HEK293 (cell line): ENCODE data around the gene BCAT1.

Experiments
- CTCF ChIA-PET: fragments of 350-600 bp; formaldehyde crosslinking; extraction: SDS; loops from one replicate; lab custom pipeline; 2021; ENCODE audit warnings: antibody characterized with exemption; lab: Yijun Ruan, JAX
- POLR2A ChIA-PET: fragments of 300-600 bp; formaldehyde crosslinking; extraction: SDS; loops from one replicate; lab custom pipeline; 2020; ENCODE audit warnings: antibody characterized with exemption, inconsistent platforms; lab: Yijun Ruan, JAX
- H3K27ac ChIP-seq: fragments of 200-500 bp; sonication (Bioruptor generic); 2 replicates; pipeline ENCODE4 v1.5.1; 2014; ENCODE audit warnings: low read depth, low read length, control low read depth, inconsistent platforms; ENCODE audit errors: extremely low read depth
- H3K36me3 ChIP-seq, 2 experiments: fragments of 200-500 bp in 1 of 2; sonication (Bioruptor generic) in 1 of 2; 1 replicate in 1 of 2; 2 replicates in 1 of 2; pipeline ENCODE4 v1.5.1; 2014 to 2017; ENCODE audit warnings: inconsistent platforms in 2 of 2, low read length in 2 of 2; ENCODE audit not compliant: control insufficient read depth in 2 of 2, insufficient read depth in 1 of 2
- H3K4me1 ChIP-seq: fragments of 200-500 bp; sonication (Bioruptor generic); 2 replicates; pipeline ENCODE4 v1.5.1; 2014; ENCODE audit warnings: mild to moderate bottlenecking, low read length, inconsistent platforms; ENCODE audit not compliant: control insufficient read depth, insufficient read depth
- H3K4me3 ChIP-seq: 2 replicates; pipeline ENCODE4 v1.5.1; 2011; ENCODE audit warnings: low read depth, mild to moderate bottlenecking, control low read depth, low read length, moderate library complexity
- H3K9me3 ChIP-seq: fragments of 200-500 bp; sonication (Bioruptor generic); 2 replicates; pipeline ENCODE4 v1.5.1; 2014; ENCODE audit warnings: low read depth, low read length, inconsistent platforms; ENCODE audit not compliant: control insufficient read depth, insufficient read depth
- EGR2 ChIP-seq: fragments of 450-650 bp; formaldehyde crosslinking; IDR thresholded peaks from 2 replicates; pipeline ENCODE4 v1.5.1; 2016; ENCODE audit warnings: low read depth, missing biosample characterization, missing genetic modification characterization
- FEZF1 ChIP-seq: fragments of 450-650 bp; formaldehyde crosslinking; IDR thresholded peaks from 2 replicates; pipeline ENCODE4 v1.5.1; 2016; ENCODE audit warnings: missing biosample characterization, missing genetic modification characterization
- GFI1B ChIP-seq: fragments of 450-650 bp; formaldehyde crosslinking; IDR thresholded peaks from 2 replicates; pipeline ENCODE4 v1.5.1; 2016; ENCODE audit warnings: missing biosample characterization, missing genetic modification characterization
- MEIS1 ChIP-seq: sonication (generic); formaldehyde crosslinking; IDR thresholded peaks from 2 replicates; pipeline ENCODE4 v1.8.1; 2022; ENCODE audit warnings: missing genetic modification reagents, mild to moderate bottlenecking, borderline replicate concordance
- RBAK ChIP-seq: fragments of 450-650 bp; formaldehyde crosslinking; IDR thresholded peaks from 2 replicates; pipeline ENCODE4 v1.5.1; 2016; ENCODE audit warnings: missing biosample characterization, missing genetic modification characterization
- SALL2 ChIP-seq: fragments of 450-650 bp; formaldehyde crosslinking; IDR thresholded peaks from 2 replicates; pipeline ENCODE4 v1.5.0; 2017; ENCODE audit warnings: missing biosample characterization, mild to moderate bottlenecking, missing genetic modification characterization, borderline replicate concordance
- SCRT2 ChIP-seq: fragments of 450-650 bp; formaldehyde crosslinking; IDR thresholded peaks from 2 replicates; pipeline ENCODE4 v1.5.1; 2016; ENCODE audit warnings: missing biosample characterization, missing genetic modification characterization
- WT1 ChIP-seq: fragments of 450-650 bp; formaldehyde crosslinking; IDR thresholded peaks from 2 replicates; pipeline ENCODE4 v1.5.1; 2016; ENCODE audit warnings: missing biosample characterization, missing genetic modification characterization
- ZNF138 ChIP-seq: fragments of 450-650 bp; formaldehyde crosslinking; IDR thresholded peaks from 2 replicates; pipeline ENCODE4 v1.5.1; 2016; ENCODE audit warnings: missing biosample characterization, missing genetic modification characterization, borderline replicate concordance
- ZNF19 ChIP-seq: fragments of 450-650 bp; formaldehyde crosslinking; IDR thresholded peaks from 2 replicates; pipeline ENCODE4; 2016; ENCODE audit warnings: missing biosample characterization, missing genetic modification characterization, low read depth
- ZNF391 ChIP-seq: fragments of 450-650 bp; formaldehyde crosslinking; IDR thresholded peaks from 2 replicates; pipeline ENCODE4 v1.5.1; 2016; ENCODE audit warnings: low read depth, missing biosample characterization, missing genetic modification characterization, borderline replicate concordance
- ZNF404 ChIP-seq: fragments of 450-650 bp; formaldehyde crosslinking; IDR thresholded peaks from 2 replicates; pipeline ENCODE4 v1.5.1; 2017; ENCODE audit warnings: missing biosample characterization, missing genetic modification characterization
- ZNF48 ChIP-seq: fragments of 450-650 bp; formaldehyde crosslinking; IDR thresholded peaks from 2 replicates; pipeline ENCODE4 v1.5.1; 2016; ENCODE audit warnings: missing biosample characterization, missing genetic modification characterization
- ZNF501 ChIP-seq: fragments of 450-650 bp; formaldehyde crosslinking; IDR thresholded peaks from 2 replicates; pipeline ENCODE4 v1.5.1; 2016; ENCODE audit warnings: missing biosample characterization, missing genetic modification characterization
- ZNF626 ChIP-seq: fragments of 450-650 bp; sonication (Bioruptor Pico); formaldehyde crosslinking; IDR thresholded peaks from 2 replicates; pipeline ENCODE4 v1.5.1; 2018; ENCODE audit warnings: missing biosample characterization, missing genetic modification characterization, inconsistent platforms
- ZNF707 ChIP-seq: fragments of 450-650 bp; formaldehyde crosslinking; IDR thresholded peaks from 2 replicates; pipeline ENCODE4 v1.5.1; 2016; ENCODE audit warnings: missing biosample characterization, missing genetic modification characterization
- ZNF768 ChIP-seq: fragments of 450-650 bp; formaldehyde crosslinking; IDR thresholded peaks from 2 replicates; pipeline ENCODE4 v1.5.1; 2018; ENCODE audit warnings: missing biosample characterization, mild to moderate bottlenecking, missing genetic modification characterization
- ZNF791 ChIP-seq: fragments of 450-650 bp; formaldehyde crosslinking; IDR thresholded peaks from 2 replicates; pipeline ENCODE4 v1.5.1; 2016; ENCODE audit warnings: missing biosample characterization, missing genetic modification characterization
- ZNF792 ChIP-seq: fragments of 450-650 bp; formaldehyde crosslinking; IDR thresholded peaks from 2 replicates; pipeline ENCODE4 v1.5.1; 2016; ENCODE audit warnings: missing biosample characterization, missing genetic modification characterization
- ZNF837 ChIP-seq: fragments of 450-650 bp; formaldehyde crosslinking; IDR thresholded peaks from 2 replicates; pipeline ENCODE4 v1.5.1; 2016; ENCODE audit warnings: missing biosample characterization, missing genetic modification characterization
- ZXDB ChIP-seq: fragments of 450-650 bp; formaldehyde crosslinking; IDR thresholded peaks from 2 replicates; pipeline ENCODE4 v1.5.1; 2016; ENCODE audit warnings: missing biosample characterization, missing genetic modification characterization
- TF ChIP-seq, protein P1 (sequence below): fragments of 450-650 bp; formaldehyde crosslinking; IDR thresholded peaks from 2 replicates; pipeline ENCODE4 v1.5.1; 2016; ENCODE audit warnings: missing biosample characterization, missing genetic modification characterization
- TF ChIP-seq, protein P2 (sequence below): fragments of 450-650 bp; formaldehyde crosslinking; IDR thresholded peaks from 2 replicates; pipeline ENCODE4 v1.5.1; 2017; ENCODE audit warnings: missing biosample characterization, missing genetic modification characterization
- TF ChIP-seq, protein P3 (sequence below): fragments of 450-650 bp; formaldehyde crosslinking; IDR thresholded peaks from 2 replicates; pipeline ENCODE4 v1.5.1; 2016; ENCODE audit warnings: missing biosample characterization, missing genetic modification characterization, low read depth
- TF ChIP-seq, protein P4 (sequence below): fragments of 450-650 bp; formaldehyde crosslinking; IDR thresholded peaks from 2 replicates; pipeline ENCODE4 v1.5.1; 2016; ENCODE audit warnings: missing biosample characterization, missing genetic modification characterization
- TF ChIP-seq, protein P5 (sequence below): fragments of 450-650 bp; formaldehyde crosslinking; IDR thresholded peaks from 2 replicates; pipeline ENCODE4 v1.5.1; 2016; ENCODE audit warnings: missing biosample characterization, missing genetic modification characterization
- TF ChIP-seq, protein P6 (sequence below): sonication (generic); formaldehyde crosslinking; IDR thresholded peaks from 2 replicates; pipeline ENCODE4 v1.8.1; 2022; ENCODE audit warnings: mild to moderate bottlenecking, moderate library complexity, missing genetic modification reagents

BCAT1 gene

DNA sequence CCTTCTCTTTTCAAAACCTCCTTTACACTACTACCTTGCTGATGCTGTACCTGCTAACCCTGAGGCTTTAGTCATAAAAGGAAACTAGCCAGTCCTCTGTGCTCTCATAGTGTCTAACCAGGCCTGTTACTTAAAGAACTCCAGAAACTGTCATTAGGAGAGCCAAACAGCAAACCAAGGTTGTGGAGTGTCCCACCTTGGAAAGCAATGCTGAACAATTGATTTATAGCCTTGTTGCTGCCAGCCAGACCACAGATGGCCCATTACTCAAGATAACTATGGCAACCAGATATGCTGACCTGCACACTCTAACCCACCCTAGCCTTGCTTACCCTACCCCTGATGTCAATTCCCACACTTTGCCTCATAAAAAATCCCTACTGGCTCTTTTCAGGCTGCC, 26.5 kb upstream of the BCAT1 start:
- no peak for TF ChIP-seq RBAK (tag by site-specific recombination)
- no peak for TF ChIP-seq ZNF138
- TF ChIP-seq GFI1B (tag by site-specific recombination) = no peak
- TF ChIP-seq, protein P1, sequence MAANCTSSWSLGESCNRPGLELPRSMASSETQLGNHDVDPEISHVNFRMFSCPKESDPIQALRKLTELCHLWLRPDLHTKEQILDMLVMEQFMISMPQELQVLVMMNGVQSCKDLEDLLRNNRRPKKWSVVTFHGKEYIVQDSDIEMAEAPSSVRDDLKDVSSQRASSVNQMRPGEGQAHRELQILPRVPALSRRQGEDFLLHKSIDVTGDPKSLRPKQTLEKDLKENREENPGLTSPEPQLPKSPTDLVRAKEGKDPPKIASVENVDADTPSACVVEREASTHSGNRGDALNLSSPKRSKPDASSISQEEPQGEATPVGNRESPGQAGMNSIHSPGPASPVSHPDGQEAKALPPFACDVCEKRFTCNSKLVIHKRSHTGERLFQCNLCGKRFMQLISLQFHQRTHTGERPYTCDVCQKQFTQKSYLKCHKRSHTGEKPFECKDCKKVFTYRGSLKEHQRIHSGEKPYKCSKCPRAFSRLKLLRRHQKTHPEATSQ (tag by site-specific recombination) = no peak
- no peak for TF ChIP-seq ZNF19 (tag by site-specific recombination)
- TF ChIP-seq EGR2 (tag by site-specific recombination) = no peak
- no peak for TF ChIP-seq ZNF707 (tag by site-specific recombination)
- TF ChIP-seq, protein P2, sequence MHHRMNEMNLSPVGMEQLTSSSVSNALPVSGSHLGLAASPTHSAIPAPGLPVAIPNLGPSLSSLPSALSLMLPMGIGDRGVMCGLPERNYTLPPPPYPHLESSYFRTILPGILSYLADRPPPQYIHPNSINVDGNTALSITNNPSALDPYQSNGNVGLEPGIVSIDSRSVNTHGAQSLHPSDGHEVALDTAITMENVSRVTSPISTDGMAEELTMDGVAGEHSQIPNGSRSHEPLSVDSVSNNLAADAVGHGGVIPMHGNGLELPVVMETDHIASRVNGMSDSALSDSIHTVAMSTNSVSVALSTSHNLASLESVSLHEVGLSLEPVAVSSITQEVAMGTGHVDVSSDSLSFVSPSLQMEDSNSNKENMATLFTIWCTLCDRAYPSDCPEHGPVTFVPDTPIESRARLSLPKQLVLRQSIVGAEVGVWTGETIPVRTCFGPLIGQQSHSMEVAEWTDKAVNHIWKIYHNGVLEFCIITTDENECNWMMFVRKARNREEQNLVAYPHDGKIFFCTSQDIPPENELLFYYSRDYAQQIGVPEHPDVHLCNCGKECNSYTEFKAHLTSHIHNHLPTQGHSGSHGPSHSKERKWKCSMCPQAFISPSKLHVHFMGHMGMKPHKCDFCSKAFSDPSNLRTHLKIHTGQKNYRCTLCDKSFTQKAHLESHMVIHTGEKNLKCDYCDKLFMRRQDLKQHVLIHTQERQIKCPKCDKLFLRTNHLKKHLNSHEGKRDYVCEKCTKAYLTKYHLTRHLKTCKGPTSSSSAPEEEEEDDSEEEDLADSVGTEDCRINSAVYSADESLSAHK (tag by site-specific recombination) = peak; percentile 56
- TF ChIP-seq, protein P3, sequence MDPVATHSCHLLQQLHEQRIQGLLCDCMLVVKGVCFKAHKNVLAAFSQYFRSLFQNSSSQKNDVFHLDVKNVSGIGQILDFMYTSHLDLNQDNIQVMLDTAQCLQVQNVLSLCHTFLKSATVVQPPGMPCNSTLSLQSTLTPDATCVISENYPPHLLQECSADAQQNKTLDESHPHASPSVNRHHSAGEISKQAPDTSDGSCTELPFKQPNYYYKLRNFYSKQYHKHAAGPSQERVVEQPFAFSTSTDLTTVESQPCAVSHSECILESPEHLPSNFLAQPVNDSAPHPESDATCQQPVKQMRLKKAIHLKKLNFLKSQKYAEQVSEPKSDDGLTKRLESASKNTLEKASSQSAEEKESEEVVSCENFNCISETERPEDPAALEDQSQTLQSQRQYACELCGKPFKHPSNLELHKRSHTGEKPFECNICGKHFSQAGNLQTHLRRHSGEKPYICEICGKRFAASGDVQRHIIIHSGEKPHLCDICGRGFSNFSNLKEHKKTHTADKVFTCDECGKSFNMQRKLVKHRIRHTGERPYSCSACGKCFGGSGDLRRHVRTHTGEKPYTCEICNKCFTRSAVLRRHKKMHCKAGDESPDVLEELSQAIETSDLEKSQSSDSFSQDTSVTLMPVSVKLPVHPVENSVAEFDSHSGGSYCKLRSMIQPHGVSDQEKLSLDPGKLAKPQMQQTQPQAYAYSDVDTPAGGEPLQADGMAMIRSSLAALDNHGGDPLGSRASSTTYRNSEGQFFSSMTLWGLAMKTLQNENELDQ (tag by site-specific recombination) = no peak
- no peak for TF ChIP-seq ZNF501 (tag by site-specific recombination)
- TF ChIP-seq, protein P4, sequence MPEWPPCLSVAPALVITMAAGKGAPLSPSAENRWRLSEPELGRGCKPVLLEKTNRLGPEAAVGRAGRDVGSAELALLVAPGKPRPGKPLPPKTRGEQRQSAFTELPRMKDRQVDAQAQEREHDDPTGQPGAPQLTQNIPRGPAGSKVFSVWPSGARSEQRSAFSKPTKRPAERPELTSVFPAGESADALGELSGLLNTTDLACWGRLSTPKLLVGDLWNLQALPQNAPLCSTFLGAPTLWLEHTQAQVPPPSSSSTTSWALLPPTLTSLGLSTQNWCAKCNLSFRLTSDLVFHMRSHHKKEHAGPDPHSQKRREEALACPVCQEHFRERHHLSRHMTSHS (tag by site-specific recombination) = no peak
- no peak for TF ChIP-seq ZNF391 (tag by site-specific recombination)
- TF ChIP-seq ZNF48 (tag by site-specific recombination) = no peak
- TF ChIP-seq ZNF626 (tag by site-specific recombination) = no peak
- 0 out of 2 replicates have a peak, but pooled peaks have one; percentile 50 for TF ChIP-seq SCRT2 (tag by site-specific recombination)
- Histone ChIP-seq H3K4me1 (0 out of 2 replicates have a peak, but pooled peaks cover 2% of the 10 kb centered on the region), H3K27ac (no peak overlapping the region), H3K36me3 (no peaks in the 10 kb centered on the region), H3K4me3 (no peak overlapping the region), H3K9me3 (no peaks in the 10 kb centered on the region)
- POLR2A ChIA-PET = no interaction called here
- CTCF ChIA-PET = interaction anchor here (0.6 kb wide), 2 partner anchors 20 to 154 kb away, joined by 3 read pairs; no protein-coding TSS in a partner anchor

DNA sequence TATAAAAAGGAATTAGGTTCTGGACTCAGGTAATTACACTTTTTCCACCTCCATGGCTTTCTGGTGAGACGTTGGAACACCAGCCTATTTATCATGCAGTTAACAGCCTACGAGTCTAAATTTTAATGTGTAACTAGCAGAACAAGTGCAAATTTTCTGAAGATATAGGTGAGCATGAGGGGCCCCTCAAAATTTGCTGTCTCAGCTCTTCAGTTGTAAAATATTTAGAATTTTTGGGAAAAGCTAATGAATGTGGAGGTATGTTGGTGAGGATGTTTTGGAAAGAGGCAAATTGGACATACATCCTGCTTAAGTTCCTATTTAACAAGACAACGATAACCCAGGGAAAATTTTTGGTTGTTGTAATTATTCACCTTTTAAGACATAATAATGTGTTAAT, 25.3 kb upstream of the BCAT1 start:
- H3K9me3 ChIP-seq = no peaks in the 10 kb centered on the region
- no peak overlapping the region for H3K27ac ChIP-seq
- H3K4me3 ChIP-seq = no peak overlapping the region
- H3K4me1 ChIP-seq = 0 out of 2 replicates have a peak, but pooled peaks cover 2% of the 10 kb centered on the region
- ChIA-PET CTCF (interaction anchor here (0.6 kb wide), 1 partner anchor 242 kb away, joined by 3 read pairs; no protein-coding TSS in a partner anchor), POLR2A (no interaction called here)
- H3K36me3 ChIP-seq = no peaks in the 10 kb centered on the region
- no peak for TF ChIP-seq ZNF404 (tag by site-specific recombination)
- TF ChIP-seq, protein P5, sequence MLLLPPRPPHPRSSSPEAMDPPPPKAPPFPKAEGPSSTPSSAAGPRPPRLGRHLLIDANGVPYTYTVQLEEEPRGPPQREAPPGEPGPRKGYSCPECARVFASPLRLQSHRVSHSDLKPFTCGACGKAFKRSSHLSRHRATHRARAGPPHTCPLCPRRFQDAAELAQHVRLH (tag by site-specific recombination) = no peak
- TF ChIP-seq, protein P4 (tag by site-specific recombination) = no peak
- no peak for TF ChIP-seq ZNF792
- TF ChIP-seq ZNF837 (tag by site-specific recombination) = no peak
- TF ChIP-seq MEIS1 = no peak
- no peak for TF ChIP-seq SALL2
- TF ChIP-seq FEZF1 (tag by site-specific recombination) = no peak
- no peak for TF ChIP-seq ZNF768 (tag by site-specific recombination)
- TF ChIP-seq ZXDB (tag by site-specific recombination) = no peak
- TF ChIP-seq ZNF391 (tag by site-specific recombination) = no peak
- no peak for TF ChIP-seq WT1 (tag by site-specific recombination)
- TF ChIP-seq, protein P6, sequence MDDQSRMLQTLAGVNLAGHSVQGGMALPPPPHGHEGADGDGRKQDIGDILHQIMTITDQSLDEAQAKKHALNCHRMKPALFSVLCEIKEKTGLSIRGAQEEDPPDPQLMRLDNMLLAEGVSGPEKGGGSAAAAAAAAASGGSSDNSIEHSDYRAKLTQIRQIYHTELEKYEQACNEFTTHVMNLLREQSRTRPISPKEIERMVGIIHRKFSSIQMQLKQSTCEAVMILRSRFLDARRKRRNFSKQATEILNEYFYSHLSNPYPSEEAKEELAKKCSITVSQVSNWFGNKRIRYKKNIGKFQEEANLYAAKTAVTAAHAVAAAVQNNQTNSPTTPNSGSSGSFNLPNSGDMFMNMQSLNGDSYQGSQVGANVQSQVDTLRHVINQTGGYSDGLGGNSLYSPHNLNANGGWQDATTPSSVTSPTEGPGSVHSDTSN (CRISPR knock-in tag) = no peak
- TF ChIP-seq ZNF791 (tag by site-specific recombination) = no peak
